Vagina (tissue), 2 donors: Measurements from ENCODE around the gene DIP2B. TPM values are rescaled to one million over a fixed set of nuclear protein-coding genes. Genes with fewer than 3 reads are reported as not detected.
A peak's percentile ranks its signal among the peaks of the same experiment; 100 is the strongest.

Source experiments
- DNase-seq, 2 donors: peaks; one replicate each; pipeline ENCODE4 v3.0.0-alpha.2; 2017; ENCODE audit errors: extremely low spot score in 2 of 2
- H3K27ac ChIP-seq: fragments of 200-600 bp; sonication (generic); one replicate; pipeline ENCODE4 v1.5.1; 2019
- H3K27me3 ChIP-seq: fragments of 200-600 bp; sonication (generic); one replicate; pipeline ENCODE4 v1.5.1; 2019
- H3K36me3 ChIP-seq, 2 donors: fragments of 200-600 bp; sonication (generic); one replicate each; pipeline ENCODE4 v1.5.1; 2017 to 2019
- H3K4me1 ChIP-seq: fragments of 200-600 bp; sonication (generic); one replicate; pipeline ENCODE4 v1.5.1; 2019
- H3K4me3 ChIP-seq, 2 donors: fragments of 200-600 bp; sonication (generic); 1 replicate in 1 of 2; 2 replicates in 1 of 2; pipeline ENCODE4 v1.5.1; 2016 to 2019
- H3K9me3 ChIP-seq: fragments of 200-600 bp; sonication (generic); one replicate; pipeline ENCODE4 v1.5.1; 2019
- POLR2A ChIP-seq, 2 donors: fragments of 450-650 bp; IDR thresholded peaks; one replicate each; pipeline ENCODE4 v1.6.1; 2017; ENCODE audit warnings: antibody characterized with exemption in 2 of 2, mild to moderate bottlenecking in 2 of 2, moderate library complexity in 2 of 2
- POLR2AphosphoS5 ChIP-seq, 2 donors: sonication (generic); formaldehyde crosslinking; IDR thresholded peaks; one replicate each; pipeline ENCODE4 v1.9.0; 2017; ENCODE audit warnings: antibody characterized with exemption in 2 of 2, mild to moderate bottlenecking in 2 of 2, low read depth in 1 of 2; ENCODE audit not compliant: insufficient read depth in 1 of 2
- intact Hi-C: fragments of 100-400 bp; cut with DNase I; formaldehyde crosslinking; loops from one replicate; pipeline ENCODE4 v1.15.1; 2023
- total RNA-seq: library from RNA; depleted of rRNA; stranded (reverse); fragments of >200 nt; gene quantifications from one replicate; pipeline ENCODE4 v1.2.3, GENCODE V29; 2016
- TF ChIP-seq, protein P1 (sequence below), 3 experiments: fragments of 450-650 bp in 2 of 3; fragments of 200-600 bp in 1 of 3; sonication (generic) in 1 of 3; IDR thresholded peaks; one replicate each; pipeline ENCODE4 v1.5.1; 2017 to 2019; ENCODE audit warnings: antibody characterized with exemption in 3 of 3, mild to moderate bottlenecking in 2 of 3, moderate library complexity in 2 of 3

Gene DIP2B
- total RNA-seq, 1 donor from 2014 or later, result 32.2 TPM

DNA sequence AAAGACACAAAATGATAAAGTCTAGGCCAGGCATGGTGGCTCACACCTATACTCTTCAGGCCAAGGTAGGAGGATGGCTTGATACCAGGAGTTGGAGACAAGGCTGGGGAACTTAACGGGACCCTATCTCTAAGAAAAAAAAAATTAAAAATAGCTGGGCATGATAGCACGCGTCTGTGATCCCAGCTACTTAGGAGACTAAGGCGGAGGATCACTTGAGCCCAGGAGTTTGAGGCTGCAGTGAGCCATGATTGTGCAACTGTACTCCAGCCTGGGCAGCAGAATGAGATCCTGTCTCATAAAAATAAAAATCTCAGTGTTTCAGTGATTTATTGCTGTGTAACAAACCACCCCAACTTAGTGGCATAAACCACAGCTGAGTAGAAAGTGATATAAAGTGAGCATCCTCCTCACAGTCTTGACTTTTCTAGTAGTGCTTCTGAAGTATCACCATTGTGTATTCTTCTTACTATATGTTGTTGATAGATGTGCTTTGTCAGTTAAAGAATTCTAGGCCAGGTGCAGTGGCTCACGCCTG is 248.5 kb downstream of the DIP2B start:
- Histone ChIP-seq H3K27ac (no peak overlapping the region), H3K27me3 (no peaks in the 10 kb centered on the region), H3K4me1 (no peaks in the 10 kb centered on the region), H3K36me3 (no peaks in the 10 kb centered on the region), H3K9me3 (no peaks in the 10 kb centered on the region), H3K4me3 (no peak overlapping the region)
- DNase-seq, result no peak
- TF ChIP-seq POLR2AphosphoS5 (IDR thresholded peaks at IDR 0.05; ENCODE audit: insufficient read depth in 1 of 2, low read depth in 1 of 2) (no peak), POLR2A (IDR thresholded peaks at IDR 0.05) (no peak)
- TF ChIP-seq, protein P1, sequence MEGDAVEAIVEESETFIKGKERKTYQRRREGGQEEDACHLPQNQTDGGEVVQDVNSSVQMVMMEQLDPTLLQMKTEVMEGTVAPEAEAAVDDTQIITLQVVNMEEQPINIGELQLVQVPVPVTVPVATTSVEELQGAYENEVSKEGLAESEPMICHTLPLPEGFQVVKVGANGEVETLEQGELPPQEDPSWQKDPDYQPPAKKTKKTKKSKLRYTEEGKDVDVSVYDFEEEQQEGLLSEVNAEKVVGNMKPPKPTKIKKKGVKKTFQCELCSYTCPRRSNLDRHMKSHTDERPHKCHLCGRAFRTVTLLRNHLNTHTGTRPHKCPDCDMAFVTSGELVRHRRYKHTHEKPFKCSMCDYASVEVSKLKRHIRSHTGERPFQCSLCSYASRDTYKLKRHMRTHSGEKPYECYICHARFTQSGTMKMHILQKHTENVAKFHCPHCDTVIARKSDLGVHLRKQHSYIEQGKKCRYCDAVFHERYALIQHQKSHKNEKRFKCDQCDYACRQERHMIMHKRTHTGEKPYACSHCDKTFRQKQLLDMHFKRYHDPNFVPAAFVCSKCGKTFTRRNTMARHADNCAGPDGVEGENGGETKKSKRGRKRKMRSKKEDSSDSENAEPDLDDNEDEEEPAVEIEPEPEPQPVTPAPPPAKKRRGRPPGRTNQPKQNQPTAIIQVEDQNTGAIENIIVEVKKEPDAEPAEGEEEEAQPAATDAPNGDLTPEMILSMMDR (IDR thresholded peaks at IDR 0.05), result no peak
- intact Hi-C loops, result no loop called here

DNA sequence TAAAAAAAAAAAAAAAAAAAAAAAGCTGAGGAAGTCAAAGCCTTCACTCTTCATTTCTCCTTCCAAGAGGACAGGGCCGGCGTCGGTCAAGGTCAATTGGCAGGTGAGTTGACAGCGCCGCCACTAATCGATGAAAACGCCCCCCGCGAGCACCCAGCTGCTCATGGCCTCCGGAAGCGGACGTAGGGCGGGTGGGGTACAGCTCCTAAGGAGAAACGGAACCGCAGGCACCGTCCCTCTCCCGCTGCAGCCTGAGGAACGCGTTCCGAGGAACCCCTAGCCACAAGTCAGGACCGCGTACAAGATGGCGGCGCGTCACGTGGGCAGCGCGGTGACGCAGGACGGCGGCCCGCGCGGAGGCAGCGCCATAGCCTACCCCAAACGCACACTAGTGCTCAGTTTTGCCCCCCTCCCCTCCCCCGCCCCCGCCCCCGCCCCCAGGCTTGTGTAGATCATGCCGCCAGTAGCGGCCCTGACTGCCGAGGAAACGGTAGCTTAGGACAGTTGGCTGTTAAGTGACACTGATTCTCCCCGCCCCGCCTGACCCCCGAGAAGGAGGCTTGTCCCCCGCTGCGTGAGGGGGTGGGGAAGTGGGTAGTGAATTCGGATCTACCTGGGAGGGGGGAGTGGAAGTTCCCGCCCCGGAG is 259.0 kb downstream of the DIP2B start, which contains the start of gene ATF1:
ATF1 (plus strand) TSS at position 463 of the 647 bp plus-strand sequence. CDS start 16,045 bp downstream, outside the sequence.
- Histone ChIP-seq H3K36me3 (no peaks in the 10 kb centered on the region), H3K27ac (peak within 1 kb of the TSS; percentile 98), H3K4me1 (peaks cover 44% of the 10 kb centered on the region), H3K4me3 (peak within 1 kb of the TSS; percentile 71 to 89), H3K9me3 (no peaks in the 10 kb centered on the region), H3K27me3 (no peaks in the 10 kb centered on the region)
- DNase-seq, result peak in 1 of 2 donors; percentile 96
- TF ChIP-seq POLR2AphosphoS5 (IDR thresholded peaks at IDR 0.05; ENCODE audit: insufficient read depth in 1 of 2, low read depth in 1 of 2) (peak; percentile 50 to 88), POLR2A (IDR thresholded peaks at IDR 0.05) (peak in 1 of 2 donors; percentile 60)
- TF ChIP-seq, protein P1 (IDR thresholded peaks at IDR 0.05), result no peak
- intact Hi-C loops, result no loop called here

DNA sequence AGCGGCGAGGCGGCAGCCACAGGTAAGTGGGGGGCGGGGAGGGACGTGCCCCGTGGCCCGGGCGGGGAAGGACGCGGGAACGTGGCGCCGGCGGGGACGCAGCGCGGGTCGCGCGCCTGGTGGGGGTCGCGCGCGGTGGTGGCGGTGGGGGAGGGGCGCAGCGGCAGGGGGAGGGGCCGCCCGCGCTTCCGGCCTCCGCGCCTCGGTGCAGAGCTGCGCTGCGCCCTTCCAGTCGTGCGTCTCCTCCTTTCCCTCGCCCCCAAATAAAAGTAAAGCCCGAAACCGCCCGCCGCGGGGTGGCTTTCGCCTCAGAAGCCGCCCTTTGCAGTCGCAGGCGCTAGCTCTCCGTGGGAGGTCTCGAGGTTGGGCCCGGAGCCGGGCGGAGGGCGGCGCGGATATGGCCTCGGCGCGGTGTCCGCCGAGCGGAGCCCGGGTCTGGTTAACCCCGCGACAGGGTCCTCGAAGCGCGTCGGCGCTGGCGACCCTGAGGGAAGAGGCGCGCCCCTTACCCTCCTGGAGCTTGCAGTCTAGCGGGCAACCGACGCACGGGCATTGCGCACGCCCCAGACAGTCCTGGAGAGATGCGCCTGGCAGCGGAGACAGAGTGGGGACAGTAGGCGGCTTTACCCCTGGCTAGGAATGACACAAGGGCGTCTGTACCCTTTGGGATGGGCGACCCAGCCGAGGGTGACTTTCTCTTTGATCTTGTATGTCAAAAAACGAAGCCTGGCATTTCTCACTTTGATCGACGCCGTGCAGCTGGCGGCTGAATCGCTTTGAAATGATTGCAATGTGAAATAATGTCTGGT is 259.7 kb downstream of the DIP2B start:
- TF ChIP-seq POLR2AphosphoS5 (IDR thresholded peaks at IDR 0.05; ENCODE audit: insufficient read depth in 1 of 2, low read depth in 1 of 2) (peak in 1 of 2 donors; percentile 55), POLR2A (IDR thresholded peaks at IDR 0.05) (no peak)
- TF ChIP-seq, protein P1 (IDR thresholded peaks at IDR 0.05), result peak in 1 of 3 experiments; percentile 13
- intact Hi-C loops, result no loop called here
- no peaks in the 10 kb centered on the region for H3K36me3 ChIP-seq
- no peaks in the 10 kb centered on the region for H3K27me3 ChIP-seq
- peak overlapping the region; percentile 71 to 89 for H3K4me3 ChIP-seq
- DNase-seq, result peak in 1 of 2 donors; percentile 93
- peaks cover 51% of the 10 kb centered on the region for H3K4me1 ChIP-seq
- peak overlapping the region; percentile 98 for H3K27ac ChIP-seq
- no peaks in the 10 kb centered on the region for H3K9me3 ChIP-seq

DNA sequence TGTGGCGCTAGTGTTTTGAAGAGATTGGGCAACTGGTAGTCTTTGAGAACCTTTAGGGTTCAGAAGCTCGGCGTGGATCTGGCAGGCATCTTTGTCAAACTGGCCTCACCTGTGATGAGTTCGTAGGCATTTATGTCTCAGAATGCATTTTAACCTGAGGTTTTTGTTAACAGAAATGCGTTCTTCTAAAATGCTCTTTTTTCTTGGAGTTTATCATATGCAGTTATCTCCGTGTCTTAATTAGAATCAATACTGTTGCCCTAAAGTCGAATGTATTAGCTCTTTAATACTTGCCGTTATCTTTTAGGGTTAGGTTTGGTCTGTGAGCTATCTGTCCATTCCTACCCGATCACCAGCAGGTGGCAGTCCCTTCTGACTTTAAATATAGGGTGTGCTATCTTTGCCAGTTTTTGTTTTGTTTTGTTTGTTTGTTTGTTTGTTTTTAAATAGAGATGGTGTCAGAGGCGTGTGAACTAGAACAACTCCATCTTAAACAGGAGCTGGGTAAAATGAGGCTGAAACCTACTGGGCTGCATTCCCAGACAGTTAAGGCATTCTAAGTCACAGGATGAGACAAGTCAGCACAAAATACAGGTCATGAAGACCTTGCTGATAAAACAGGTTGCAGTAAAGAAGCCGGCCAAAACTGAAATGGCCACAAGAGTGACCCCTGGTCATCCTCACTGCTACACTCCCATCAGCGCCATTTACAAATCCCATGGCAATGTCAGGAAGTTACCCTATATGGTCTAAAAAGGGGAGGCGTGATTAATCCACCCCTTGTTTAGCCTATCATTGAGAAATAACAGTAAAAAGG is 260.5 kb downstream of the DIP2B start:
- Histone ChIP-seq H3K4me3 (peak overlapping the region; percentile 71 to 89), H3K4me1 (peaks cover 53% of the 10 kb centered on the region), H3K27ac (peak overlapping the region; percentile 98), H3K36me3 (no peaks in the 10 kb centered on the region), H3K9me3 (no peaks in the 10 kb centered on the region), H3K27me3 (no peaks in the 10 kb centered on the region)
- no peak for DNase-seq
- intact Hi-C loops, result no loop called here
- TF ChIP-seq POLR2A (IDR thresholded peaks at IDR 0.05) (no peak), POLR2AphosphoS5 (IDR thresholded peaks at IDR 0.05; ENCODE audit: insufficient read depth in 1 of 2, low read depth in 1 of 2) (peak in 1 of 2 donors; percentile 55)
- TF ChIP-seq, protein P1 (IDR thresholded peaks at IDR 0.05), result peak; percentile 16 to 65 (median 65)
